Neural cell (in vitro differentiated cells): ENCODE results near the gene FASTK. TPM values are rescaled to one million over a fixed set of nuclear protein-coding genes. Genes with fewer than 3 reads are reported as not detected.
A peak's percentile ranks its signal among the peaks of the same experiment; 100 is the strongest.

Source experiments
- H2AFZ ChIP-seq: fragments of 200-600, 300-800 bp; sonication (generic), shearing (Covaris generic); 2 replicates; pipeline ENCODE4 v1.6.0; 2014; ENCODE audit warnings: low read depth, mild to moderate bottlenecking, antibody characterized with exemption, low read length, moderate library complexity
- H3F3A ChIP-seq: fragments of 200-600 bp; shearing (Covaris generic); 2 replicates; pipeline ENCODE4 v1.6.1; 2016; ENCODE audit warnings: mild to moderate bottlenecking, moderate library complexity, mixed read lengths, antibody characterized with exemption, low read length; ENCODE audit not compliant: insufficient read depth, poor library complexity, severe bottlenecking
- H3K27ac ChIP-seq: fragments of 200-600, 300-800 bp; sonication (generic), shearing (Covaris generic); 2 replicates; pipeline ENCODE4 v1.5.1; 2014; ENCODE audit warnings: mild to moderate bottlenecking, low read length, moderate library complexity
- H3K27me3 ChIP-seq: fragments of 300-800, 200-600 bp; sonication (generic), shearing (Covaris generic); 2 replicates; pipeline ENCODE4 v1.6.0; 2014; ENCODE audit warnings: mild to moderate bottlenecking, low read depth, low read length, moderate library complexity; ENCODE audit not compliant: insufficient read depth
- H3K36me3 ChIP-seq: fragments of 300-800, 200-600 bp; sonication (generic), shearing (Covaris generic); 2 replicates; pipeline ENCODE4 v1.5.1; 2014; ENCODE audit warnings: mild to moderate bottlenecking, antibody characterized with exemption, low read length, moderate library complexity; ENCODE audit not compliant: insufficient read depth
- H3K4me2 ChIP-seq: fragments of 300-800, 200-600 bp; sonication (generic), shearing (Covaris generic); 2 replicates; pipeline ENCODE4 v1.6.0; 2014; ENCODE audit warnings: mild to moderate bottlenecking, low read length
- H3K4me3 ChIP-seq: fragments of 300-800, 200-600 bp; sonication (generic), shearing (Covaris generic); 2 replicates; pipeline ENCODE4 v1.5.1; 2014; ENCODE audit warnings: mild to moderate bottlenecking, low read length, moderate library complexity
- H3K79me2 ChIP-seq: fragments of 200-600 bp; shearing (Covaris generic); replicated peaks from 2 replicates; pipeline ENCODE4 v1.6.0; 2014; ENCODE audit warnings: mild to moderate bottlenecking, low read length, moderate library complexity; ENCODE audit not compliant: insufficient read depth
- H3K9ac ChIP-seq: fragments of 300-800, 200-600 bp; sonication (generic), shearing (Covaris generic); 2 replicates; pipeline ENCODE4 v1.6.1; 2016; ENCODE audit warnings: mild to moderate bottlenecking, low read length, mixed read lengths
- H3K9me2 ChIP-seq: fragments of 200-600 bp; shearing (Covaris generic); 2 replicates; pipeline ENCODE4 v1.6.1; 2016; ENCODE audit warnings: mild to moderate bottlenecking, low read length, mixed read lengths; ENCODE audit not compliant: insufficient read depth
- H3K9me3 ChIP-seq: fragments of 200-600, 300-800 bp; sonication (generic), shearing (Covaris generic); 2 replicates; pipeline ENCODE4 v1.6.1; 2016; ENCODE audit warnings: mild to moderate bottlenecking, mixed run types, low read length, moderate library complexity, mixed read lengths
- H4K20me1 ChIP-seq: fragments of 200-600 bp; shearing (Covaris generic); 2 replicates; pipeline ENCODE4 v1.6.1; 2016; ENCODE audit warnings: mild to moderate bottlenecking, mixed run types; ENCODE audit not compliant: insufficient read depth
- EP300 ChIP-seq: fragments of 450-650 bp; conservative IDR thresholded peaks from 2 replicates; pipeline ENCODE4 v1.6.1; 2014; ENCODE audit warnings: antibody characterized with exemption, mild to moderate bottlenecking, moderate library complexity; ENCODE audit not compliant: poor library complexity, severe bottlenecking
- MXI1 ChIP-seq: fragments of 450-650 bp; conservative IDR thresholded peaks from 2 replicates; pipeline ENCODE4 v1.6.1; 2014; ENCODE audit warnings: antibody characterized with exemption, mild to moderate bottlenecking; ENCODE audit not compliant: poor library complexity, severe bottlenecking
- POLR2AphosphoS5 ChIP-seq: IDR thresholded peaks from 2 replicates; pipeline ENCODE4 v1.6.1; 2012
- SMC3 ChIP-seq: fragments of 450-650 bp; conservative IDR thresholded peaks from 2 replicates; pipeline ENCODE4 v1.6.1; 2014; ENCODE audit warnings: antibody characterized with exemption, mild to moderate bottlenecking, moderate library complexity; ENCODE audit not compliant: poor library complexity
- polyA plus RNA-seq: library from polyadenylated mRNA; depleted of rRNA; stranded (reverse); fragments of >200 nt; gene quantifications from 2 replicates; pipeline ENCODE4 v1.2.3, GENCODE V29; 2014
- TF ChIP-seq, protein P1 (sequence below): fragments of 450-650 bp; IDR thresholded peaks from 2 replicates; pipeline ENCODE4 v1.5.1; 2014; ENCODE audit warnings: antibody characterized with exemption, mild to moderate bottlenecking, moderate library complexity; ENCODE audit not compliant: poor library complexity, severe bottlenecking

Gene FASTK
- polyA plus RNA-seq, 1 donor from 2014 or later = 147 TPM

- Histone ChIP-seq H3K27ac (peak overlapping the region; percentile 62), H3K79me2 (peaks cover 40% of the 10 kb centered on the region)
Measured at GRCh38 chr7:151086802-151087244, 6.2 kb upstream of the FASTK start.

GRCh38 chr7:151085691-151086620 lies 5.3 kb upstream of the FASTK start, which contains the start of gene AGAP3:
TSS of gene AGAP3 (plus strand) at chr7:151086475. CDS start at chr7:151086742, 267 bp downstream.
- Histone ChIP-seq H2AFZ (peak within 1 kb of the TSS; percentile 21), H3F3A (peaks cover 3% of the 10 kb centered on the region), H4K20me1 (peaks cover 30% of the 10 kb centered on the region), H3K4me3 (peak within 1 kb of the TSS; percentile 91), H3K36me3 (no peaks in the 10 kb centered on the region), H3K9me3 (no peaks in the 10 kb centered on the region), H3K79me2 (peaks cover 32% of the 10 kb centered on the region), H3K27me3 (no peaks in the 10 kb centered on the region), H3K27ac (peak within 1 kb of the TSS; percentile 62), H3K4me2 (peak within 1 kb of the TSS; percentile 55), H3K9me2 (no peaks in the 10 kb centered on the region), H3K9ac (peak within 1 kb of the TSS; percentile 94)
- TF ChIP-seq POLR2AphosphoS5 (peak; percentile 93), EP300 (peak; percentile 33), MXI1 (no peak)

More at GRCh38 chr7:151086802-151087244, 6.2 kb upstream of the FASTK start:
- Histone ChIP-seq H3K9me2 (no peaks in the 10 kb centered on the region), H3K36me3 (no peaks in the 10 kb centered on the region), H3K27me3 (no peaks in the 10 kb centered on the region), H3K9ac (peak overlapping the region; percentile 94), H2AFZ (peak overlapping the region; percentile 21), H3F3A (peaks cover 3% of the 10 kb centered on the region), H3K9me3 (no peaks in the 10 kb centered on the region), H3K4me2 (peak overlapping the region; percentile 55), H3K4me3 (peak overlapping the region; percentile 91), H4K20me1 (peaks cover 38% of the 10 kb centered on the region)
- TF ChIP-seq, protein P1, sequence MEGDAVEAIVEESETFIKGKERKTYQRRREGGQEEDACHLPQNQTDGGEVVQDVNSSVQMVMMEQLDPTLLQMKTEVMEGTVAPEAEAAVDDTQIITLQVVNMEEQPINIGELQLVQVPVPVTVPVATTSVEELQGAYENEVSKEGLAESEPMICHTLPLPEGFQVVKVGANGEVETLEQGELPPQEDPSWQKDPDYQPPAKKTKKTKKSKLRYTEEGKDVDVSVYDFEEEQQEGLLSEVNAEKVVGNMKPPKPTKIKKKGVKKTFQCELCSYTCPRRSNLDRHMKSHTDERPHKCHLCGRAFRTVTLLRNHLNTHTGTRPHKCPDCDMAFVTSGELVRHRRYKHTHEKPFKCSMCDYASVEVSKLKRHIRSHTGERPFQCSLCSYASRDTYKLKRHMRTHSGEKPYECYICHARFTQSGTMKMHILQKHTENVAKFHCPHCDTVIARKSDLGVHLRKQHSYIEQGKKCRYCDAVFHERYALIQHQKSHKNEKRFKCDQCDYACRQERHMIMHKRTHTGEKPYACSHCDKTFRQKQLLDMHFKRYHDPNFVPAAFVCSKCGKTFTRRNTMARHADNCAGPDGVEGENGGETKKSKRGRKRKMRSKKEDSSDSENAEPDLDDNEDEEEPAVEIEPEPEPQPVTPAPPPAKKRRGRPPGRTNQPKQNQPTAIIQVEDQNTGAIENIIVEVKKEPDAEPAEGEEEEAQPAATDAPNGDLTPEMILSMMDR = no peak
- TF ChIP-seq MXI1 (peak; percentile 87), EP300 (no peak), POLR2AphosphoS5 (peak; percentile 35)

DNA sequence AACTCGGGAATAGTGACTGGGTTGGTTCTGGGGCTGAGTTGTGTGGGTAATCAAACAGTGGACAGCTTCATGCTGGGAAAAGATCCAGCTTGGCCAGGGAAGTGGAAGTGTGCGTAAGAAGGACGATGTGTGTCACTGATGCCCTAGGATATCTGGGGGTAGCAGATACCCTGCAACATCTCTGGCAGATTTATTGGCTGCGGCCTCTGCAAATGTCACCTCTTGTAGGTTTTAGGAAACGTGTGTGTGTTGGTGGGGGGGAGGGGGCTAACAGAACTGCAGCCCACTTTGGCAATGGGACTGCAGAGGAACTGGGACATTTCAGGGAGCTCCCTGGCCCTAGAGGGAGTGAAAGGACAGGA lies 4.7 kb upstream of the FASTK start:
- no peaks in the 10 kb centered on the region for H3K36me3 ChIP-seq
- H3K27ac ChIP-seq = peak overlapping the region; percentile 12
- peaks cover 27% of the 10 kb centered on the region for H3K79me2 ChIP-seq
- no peak for TF ChIP-seq SMC3
- peak overlapping the region; percentile 67 for H3K4me3 ChIP-seq
- no peaks in the 10 kb centered on the region for H3K9me3 ChIP-seq
- no peaks in the 10 kb centered on the region for H3K27me3 ChIP-seq
- H4K20me1 ChIP-seq = peaks cover 27% of the 10 kb centered on the region
- peak overlapping the region; percentile 54 for H3K4me2 ChIP-seq
- H3K9me2 ChIP-seq = no peaks in the 10 kb centered on the region
- peaks cover 3% of the 10 kb centered on the region for H3F3A ChIP-seq
- H2AFZ ChIP-seq = no peak overlapping the region
- H3K9ac ChIP-seq = peak overlapping the region; percentile 76

GRCh38 chr7:151083824-151084160 lies 3.2 kb upstream of the FASTK start:
- no peak overlapping the region for H2AFZ ChIP-seq
- TF ChIP-seq SMC3 = no peak
- peaks cover 3% of the 10 kb centered on the region for H3F3A ChIP-seq
- peak overlapping the region; percentile 75 for H3K9ac ChIP-seq
- H3K27me3 ChIP-seq = no peaks in the 10 kb centered on the region
- no peaks in the 10 kb centered on the region for H3K36me3 ChIP-seq
- H3K79me2 ChIP-seq = peaks cover 25% of the 10 kb centered on the region
- no peaks in the 10 kb centered on the region for H3K9me3 ChIP-seq
- H3K27ac ChIP-seq = peak overlapping the region; percentile 23
- H3K4me2 ChIP-seq = no peak overlapping the region
- no peaks in the 10 kb centered on the region for H3K9me2 ChIP-seq
- peak overlapping the region; percentile 79 for H3K4me3 ChIP-seq
- peaks cover 13% of the 10 kb centered on the region for H4K20me1 ChIP-seq
